CD14-positive monocyte (primary cell): ENCODE data around the gene NXT1. TPM values are rescaled to one million over a fixed set of nuclear protein-coding genes. Genes with fewer than 3 reads are reported as not detected.

Source experiments
- DNase-seq, 3 donors: peaks; one replicate each; pipeline ENCODE4 v3.0.0-alpha.2; 2011 to 2022
- H2AFZ ChIP-seq: 2 replicates; pipeline ENCODE4 v1.6.0; 2012; ENCODE audit warnings: mild to moderate bottlenecking, low read depth, low read length, inconsistent platforms; ENCODE audit not compliant: insufficient read depth, poor library complexity, severe bottlenecking
- H3K27ac ChIP-seq, 2 donors: 1 replicate in 1 of 2; 2 replicates in 1 of 2; pipeline ENCODE4 v1.5.1; 2012 to 2013; ENCODE audit warnings: low read length in 2 of 2, control low read depth in 1 of 2, inconsistent platforms in 1 of 2, low read depth in 1 of 2, mild to moderate bottlenecking in 1 of 2
- H3K27me3 ChIP-seq, 2 donors: one replicate each; pipeline versions ENCODE4 v1.6.0 to v1.6.1; 2011 to 2013; ENCODE audit warnings: low read length in 2 of 2; ENCODE audit not compliant: control insufficient read depth in 2 of 2, insufficient read depth in 2 of 2
- H3K36me3 ChIP-seq, 2 donors: replicated peaks in 1 of 2; 1 replicate in 1 of 2; 2 replicates in 1 of 2; pipeline versions ENCODE4 v1.5.1 to v1.6.1; 2012 to 2013; ENCODE audit warnings: low read length in 2 of 2, control low read depth in 1 of 2, inconsistent platforms in 1 of 2, mild to moderate bottlenecking in 1 of 2; ENCODE audit not compliant: insufficient read depth in 2 of 2, control insufficient read depth in 1 of 2
- H3K4me1 ChIP-seq, 2 donors: 1 replicate in 1 of 2; 2 replicates in 1 of 2; pipeline versions ENCODE4 v1.5.1 to v1.6.1; 2012 to 2013; ENCODE audit warnings: low read length in 2 of 2, control low read depth in 1 of 2, inconsistent platforms in 1 of 2, mild to moderate bottlenecking in 1 of 2, moderate library complexity in 1 of 2; ENCODE audit not compliant: insufficient read depth in 2 of 2, control insufficient read depth in 1 of 2
- H3K4me2 ChIP-seq: replicated peaks from 2 replicates; pipeline ENCODE3; 2012; ENCODE audit warnings: low read length, moderate library complexity, mild to moderate bottlenecking; ENCODE audit not compliant: poor library complexity, severe bottlenecking; ENCODE audit errors: extremely low read depth
- H3K4me3 ChIP-seq, 3 experiments: fragments of 200-600 bp in 1 of 3; sonication (generic) in 1 of 3; replicated peaks in 1 of 3; 1 replicate in 2 of 3; 2 replicates in 1 of 3; pipeline ENCODE4 v1.5.1; 2011 to 2013; ENCODE audit warnings: low read length in 3 of 3, mild to moderate bottlenecking in 3 of 3, control low read depth in 2 of 3, low read depth in 2 of 3, inconsistent platforms in 1 of 3, moderate library complexity in 1 of 3
- H3K79me2 ChIP-seq: 2 replicates; pipeline ENCODE4 v1.6.0; 2012; ENCODE audit warnings: mild to moderate bottlenecking, control low read depth, inconsistent platforms, low read length, moderate library complexity; ENCODE audit not compliant: insufficient read depth
- H3K9ac ChIP-seq: 2 replicates; pipeline ENCODE4 v1.6.0; 2017; ENCODE audit warnings: low read length, mild to moderate bottlenecking; ENCODE audit not compliant: insufficient read depth, poor library complexity, severe bottlenecking
- H3K9me3 ChIP-seq, 2 donors: replicated peaks in 1 of 2; 1 replicate in 1 of 2; 2 replicates in 1 of 2; pipeline versions ENCODE4 v1.5.1 to v1.6.1; 2012 to 2013; ENCODE audit warnings: low read length in 2 of 2, control low read depth in 1 of 2; ENCODE audit not compliant: control insufficient read depth in 1 of 2, insufficient read depth in 1 of 2
- H4K20me1 ChIP-seq: 2 replicates; pipeline ENCODE4 v1.6.0; 2012; ENCODE audit warnings: mild to moderate bottlenecking, low read length, control low read depth, moderate library complexity; ENCODE audit not compliant: insufficient read depth
- H3K27ac Mint-ChIP-seq, 7 donors: one replicate each; pipeline ENCODE4 v1.8.0; 2020; ENCODE audit warnings: mild to moderate bottlenecking in 7 of 7, mixed read lengths in 7 of 7, moderate library complexity in 6 of 7, inconsistent platforms in 2 of 7
- H3K27me3 Mint-ChIP-seq, 3 donors: one replicate each; pipeline ENCODE4 v1.8.0; 2021 to 2022; ENCODE audit warnings: low read depth in 3 of 3, mild to moderate bottlenecking in 3 of 3, mixed read lengths in 3 of 3, moderate library complexity in 3 of 3, inconsistent platforms in 1 of 3
- H3K36me3 Mint-ChIP-seq, 2 donors: one replicate each; pipeline ENCODE4 v1.8.0; 2020; ENCODE audit warnings: mixed read lengths in 2 of 2, inconsistent platforms in 1 of 2, mild to moderate bottlenecking in 1 of 2
- H3K4me1 Mint-ChIP-seq: one replicate; pipeline ENCODE4 v1.8.0; 2020; ENCODE audit warnings: mild to moderate bottlenecking, mixed read lengths
- H3K4me3 Mint-ChIP-seq, 2 donors: one replicate each; pipeline ENCODE4 v1.8.0; 2020; ENCODE audit warnings: mild to moderate bottlenecking in 2 of 2, mixed read lengths in 2 of 2, moderate library complexity in 1 of 2
- H3K9me3 Mint-ChIP-seq, 7 donors: one replicate each; pipeline ENCODE4 v1.8.0; 2020 to 2022; ENCODE audit warnings: mixed read lengths in 7 of 7, mild to moderate bottlenecking in 6 of 7, moderate library complexity in 6 of 7, inconsistent platforms in 2 of 7
- WGBS: methylation state at CpG from one replicate; pipeline ENCODE4 v1.1.5; 2013; ENCODE audit warnings: missing lambda C conversion rate; ENCODE audit not compliant: insufficient coverage; 5-methylcytosine and 5-hydroxymethylcytosine counted together
- intact Hi-C, 2 donors: fragments of 100-400 bp; cut with micrococcal nuclease; formaldehyde crosslinking; loops; one replicate each; pipeline versions ENCODE4 v1.15.0 to v1.15.1; 2023
- polyA plus RNA-seq, 3 donors: library from polyadenylated mRNA; depleted of rRNA in 1 of 3; unstranded in 2 of 3; stranded (reverse) in 1 of 3; fragments of 300-500 nt in 2 of 3; fragments of >200 nt in 1 of 3; fragmentation: Illumina TruSeq in 2 of 3; gene quantifications; 1 replicate in 2 of 3; 2 replicates in 1 of 3; pipeline ENCODE4 v1.2.3, GENCODE V29; 2012 to 2021
- TF ChIP-seq, protein P1 (sequence below): fragments of 200-600 bp; IDR thresholded peaks from one replicate; pipeline ENCODE4 v1.8.0; 2022; ENCODE audit warnings: antibody characterized with exemption, mild to moderate bottlenecking

The NXT1 gene
- polyA plus RNA-seq, 3 donors = 37.8 to 140 (median 39.4) TPM

DNA sequence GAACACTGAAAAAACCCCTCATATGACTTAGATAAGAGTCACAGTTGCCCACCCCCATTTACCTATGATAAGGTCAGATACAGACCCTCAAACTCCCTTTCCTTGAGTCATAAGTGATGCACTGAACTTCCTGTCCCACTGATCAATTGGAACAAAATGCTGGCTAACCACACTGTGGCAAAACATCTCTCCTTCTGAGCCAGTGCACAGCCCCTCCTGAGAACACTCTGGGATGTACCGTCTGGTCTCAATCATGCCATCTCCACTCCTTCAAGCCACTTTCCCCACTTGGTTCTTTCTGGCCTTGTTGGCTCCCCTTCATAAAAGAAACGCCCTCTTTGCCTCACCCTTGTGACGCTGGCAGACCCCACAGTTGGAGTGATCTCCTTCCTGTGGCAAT, 42.6 kb upstream of the NXT1 start:
- Histone ChIP-seq H3K27ac (no peak overlapping the region), H3K27me3 (no peaks in the 10 kb centered on the region), H3K79me2 (no peaks in the 10 kb centered on the region), H3K36me3 (no peaks in the 10 kb centered on the region), H3K9ac (no peak overlapping the region), H4K20me1 (no peaks in the 10 kb centered on the region), H3K4me2 (no peak overlapping the region), H3K4me1 (no peaks in the 10 kb centered on the region), H3K4me3 (no peak overlapping the region), H2AFZ (no peak overlapping the region), H3K9me3 (no peaks in the 10 kb centered on the region)
- Mint-ChIP-seq H3K27me3 (peaks cover 2 to 3% (median 2%) of the 10 kb centered on the region in 3 donors), H3K4me1 (no peaks in the 10 kb centered on the region), H3K27ac (no peak overlapping the region), H3K9me3 (peaks cover 0 to 2% (median 0%) of the 10 kb centered on the region in 7 donors), H3K4me3 (no peak overlapping the region), H3K36me3 (no peaks in the 10 kb centered on the region)
- DNase-seq = no peak
- WGBS = 90% methylated on average over 3 of the region's 3 CpGs
- TF ChIP-seq, protein P1, sequence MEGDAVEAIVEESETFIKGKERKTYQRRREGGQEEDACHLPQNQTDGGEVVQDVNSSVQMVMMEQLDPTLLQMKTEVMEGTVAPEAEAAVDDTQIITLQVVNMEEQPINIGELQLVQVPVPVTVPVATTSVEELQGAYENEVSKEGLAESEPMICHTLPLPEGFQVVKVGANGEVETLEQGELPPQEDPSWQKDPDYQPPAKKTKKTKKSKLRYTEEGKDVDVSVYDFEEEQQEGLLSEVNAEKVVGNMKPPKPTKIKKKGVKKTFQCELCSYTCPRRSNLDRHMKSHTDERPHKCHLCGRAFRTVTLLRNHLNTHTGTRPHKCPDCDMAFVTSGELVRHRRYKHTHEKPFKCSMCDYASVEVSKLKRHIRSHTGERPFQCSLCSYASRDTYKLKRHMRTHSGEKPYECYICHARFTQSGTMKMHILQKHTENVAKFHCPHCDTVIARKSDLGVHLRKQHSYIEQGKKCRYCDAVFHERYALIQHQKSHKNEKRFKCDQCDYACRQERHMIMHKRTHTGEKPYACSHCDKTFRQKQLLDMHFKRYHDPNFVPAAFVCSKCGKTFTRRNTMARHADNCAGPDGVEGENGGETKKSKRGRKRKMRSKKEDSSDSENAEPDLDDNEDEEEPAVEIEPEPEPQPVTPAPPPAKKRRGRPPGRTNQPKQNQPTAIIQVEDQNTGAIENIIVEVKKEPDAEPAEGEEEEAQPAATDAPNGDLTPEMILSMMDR = no peak
- intact Hi-C loops = no loop called here

DNA sequence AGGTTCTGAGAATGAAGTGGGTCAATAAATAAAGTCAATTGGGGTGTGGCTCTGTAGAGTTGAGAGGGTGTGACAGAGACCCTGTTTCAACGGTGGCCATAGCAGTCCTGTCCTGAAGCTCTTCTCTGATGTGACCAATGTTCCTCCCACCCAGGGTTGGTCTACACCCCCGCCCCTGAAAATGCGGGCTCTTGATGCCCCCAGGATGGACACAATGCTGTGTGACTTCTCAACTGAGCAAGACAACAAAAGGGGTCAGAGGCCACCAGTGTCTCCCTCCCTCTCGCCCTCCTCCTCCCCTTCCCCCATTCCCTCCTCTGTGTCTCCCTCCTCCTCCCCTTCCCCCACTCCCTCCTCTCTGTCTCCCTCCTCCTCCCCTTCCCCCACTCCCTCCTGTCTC, 41.7 kb upstream of the NXT1 start:
- Histone ChIP-seq H3K9ac (no peak overlapping the region), H3K4me2 (no peak overlapping the region), H2AFZ (no peak overlapping the region), H3K4me1 (no peaks in the 10 kb centered on the region), H3K79me2 (no peaks in the 10 kb centered on the region), H3K9me3 (no peaks in the 10 kb centered on the region), H3K4me3 (no peak overlapping the region), H3K36me3 (no peaks in the 10 kb centered on the region), H4K20me1 (no peaks in the 10 kb centered on the region), H3K27ac (no peak overlapping the region), H3K27me3 (no peaks in the 10 kb centered on the region)
- WGBS = 84% methylated on average over 3 of the region's 4 CpGs
- no peaks in the 10 kb centered on the region for H3K36me3 Mint-ChIP-seq
- intact Hi-C loops = no loop called here
- peaks cover 1 to 3% (median 2%) of the 10 kb centered on the region in 3 donors for H3K27me3 Mint-ChIP-seq
- H3K4me3 Mint-ChIP-seq = no peak overlapping the region
- no peak for DNase-seq
- TF ChIP-seq, protein P1 = no peak
- no peaks in the 10 kb centered on the region for H3K4me1 Mint-ChIP-seq
- H3K27ac Mint-ChIP-seq = no peak overlapping the region
- peaks cover 0 to 2% (median 0%) of the 10 kb centered on the region in 7 donors for H3K9me3 Mint-ChIP-seq
